B cell (primary cell): ENCODE data around the gene TBC1D1. TPM values are rescaled to one million over a fixed set of nuclear protein-coding genes. Genes with fewer than 3 reads are reported as not detected.

Experiments used
- ATAC-seq: fragments of 200-7000 bp; cut with Tn5 transposase; one replicate; pipeline ENCODE4 v1.10.0; 2021; ENCODE audit warnings: low read depth, mild to moderate bottlenecking, moderate number of reproducible peaks, moderate library complexity
- CTCF ChIA-PET: fragments of 350-600 bp; sonication (Branson Sonifier 250); formaldehyde crosslinking; loops from one replicate; lab custom pipeline; 2021; ENCODE audit warnings: antibody characterized with exemption, inconsistent platforms; lab: Charles Lee
- POLR2A ChIA-PET: fragments of 350-600 bp; sonication (Branson Sonifier 250); formaldehyde crosslinking; loops from one replicate; lab custom pipeline; 2021; ENCODE audit warnings: antibody characterized with exemption; lab: Charles Lee
- DNase-seq: peaks from one replicate; pipeline ENCODE4 v3.0.0; 2013
- H2AFZ ChIP-seq: 2 replicates; pipeline ENCODE4 v1.6.1; 2012; ENCODE audit warnings: mild to moderate bottlenecking, low read depth, low read length; ENCODE audit not compliant: insufficient read depth, poor library complexity, severe bottlenecking
- H3K27ac ChIP-seq, 2 donors: 1 replicate in 1 of 2; 2 replicates in 1 of 2; pipeline ENCODE4 v1.5.1; 2012 to 2013; ENCODE audit warnings: low read length in 2 of 2, mild to moderate bottlenecking in 2 of 2, moderate library complexity in 1 of 2
- H3K27me3 ChIP-seq, 4 experiments: fragments of 200-600 bp in 1 of 4; sonication (generic) in 1 of 4; replicated peaks in 1 of 4; 1 replicate in 2 of 4; 2 replicates in 2 of 4; pipeline versions ENCODE4 v1.6.1 to v1.7.0; 2013 to 2016; ENCODE audit warnings: low read length in 3 of 4, mild to moderate bottlenecking in 2 of 4, mixed read lengths in 1 of 4, moderate library complexity in 1 of 4; ENCODE audit not compliant: insufficient read depth in 4 of 4, control insufficient read depth in 3 of 4; ENCODE audit errors: control extremely low read depth in 1 of 4
- H3K36me3 ChIP-seq, 2 experiments: replicated peaks in 1 of 2; 1 replicate in 1 of 2; 2 replicates in 1 of 2; pipeline versions ENCODE4 v1.6.1 to v1.7.1; 2013; ENCODE audit warnings: low read length in 1 of 2; ENCODE audit not compliant: insufficient read depth in 2 of 2, control insufficient read depth in 1 of 2; ENCODE audit errors: control extremely low read depth in 1 of 2, extremely low read depth in 1 of 2
- H3K4me1 ChIP-seq, 2 donors: fragments of 200-600 bp in 1 of 2; sonication (generic) in 1 of 2; 1 replicate in 1 of 2; 2 replicates in 1 of 2; pipeline versions ENCODE4 v1.5.1 to v1.6.1; 2013 to 2017; ENCODE audit warnings: low read length in 2 of 2; ENCODE audit not compliant: control insufficient read depth in 2 of 2, insufficient read depth in 2 of 2
- H3K4me2 ChIP-seq: replicated peaks from 2 replicates; pipeline ENCODE3; 2012; ENCODE audit warnings: mild to moderate bottlenecking, low read depth, low read length; ENCODE audit not compliant: poor library complexity, severe bottlenecking
- H3K4me3 ChIP-seq, 5 experiments: fragments of 200-600 bp in 1 of 5; sonication (generic) in 1 of 5; 1 replicate in 3 of 5; 2 replicates in 2 of 5; pipeline versions ENCODE4 v1.5.1 to v1.7.0; 2011 to 2016; ENCODE audit warnings: low read length in 4 of 5, mild to moderate bottlenecking in 4 of 5, low read depth in 2 of 5, control low read depth in 1 of 5, moderate library complexity in 1 of 5; ENCODE audit not compliant: insufficient read depth in 1 of 5; ENCODE audit errors: control extremely low read depth in 1 of 5, extremely low read depth in 1 of 5
- H3K79me2 ChIP-seq: fragments of 200-600 bp; sonication (generic); one replicate; pipeline ENCODE4 v1.6.0; 2016; ENCODE audit warnings: low read length; ENCODE audit not compliant: control insufficient read depth, insufficient read depth
- H3K9ac ChIP-seq: fragments of 200-600 bp; sonication (generic); 2 replicates; pipeline ENCODE4 v1.6.1; 2017; ENCODE audit warnings: mild to moderate bottlenecking, low read length, moderate library complexity
- H3K9me3 ChIP-seq, 3 donors: one replicate each; pipeline versions ENCODE4 v1.6.1 to v1.7.1; 2013; ENCODE audit warnings: low read length in 2 of 3; ENCODE audit not compliant: control insufficient read depth in 2 of 3, insufficient read depth in 1 of 3; ENCODE audit errors: control extremely low read depth in 1 of 3
- H4K20me1 ChIP-seq: 2 replicates; pipeline ENCODE4 v1.6.0; 2012; ENCODE audit warnings: mild to moderate bottlenecking, low read length; ENCODE audit not compliant: insufficient read depth, control insufficient read depth, poor library complexity, severe bottlenecking
- H3K27ac Mint-ChIP-seq: one replicate; pipeline ENCODE4 v1.8.0; 2021; ENCODE audit warnings: mixed read lengths
- H3K27me3 Mint-ChIP-seq: one replicate; pipeline ENCODE4 v1.8.0; 2021; ENCODE audit warnings: mixed read lengths
- H3K4me1 Mint-ChIP-seq: one replicate; pipeline ENCODE4 v1.8.0; 2021; ENCODE audit warnings: mixed read lengths
- H3K4me3 Mint-ChIP-seq: one replicate; pipeline ENCODE4 v1.8.0; 2021; ENCODE audit warnings: mixed read lengths
- H3K9me3 Mint-ChIP-seq: one replicate; pipeline ENCODE4 v1.8.0; 2022; ENCODE audit warnings: mixed read lengths; ENCODE audit not compliant: insufficient read depth
- CTCF ChIP-seq: fragments of 200-600 bp; IDR thresholded peaks from one replicate; pipeline ENCODE4 v1.8.0; 2022; ENCODE audit warnings: antibody characterized with exemption, mild to moderate bottlenecking
- EZH2 ChIP-seq: IDR thresholded peaks from 2 replicates; pipeline ENCODE4 v1.6.1; 2012; ENCODE audit warnings: borderline replicate concordance, low read depth, mild to moderate bottlenecking, moderate library complexity, low read length; ENCODE audit not compliant: insufficient read depth, poor library complexity, severe bottlenecking
- WGBS: methylation state at CpG from one replicate; pipeline ENCODE4 v1.1.5; 2013; ENCODE audit warnings: missing lambda C conversion rate; ENCODE audit not compliant: insufficient coverage; 5-methylcytosine and 5-hydroxymethylcytosine counted together
- intact Hi-C: fragments of 100-400 bp; cut with micrococcal nuclease; formaldehyde crosslinking; loops from one replicate; pipeline ENCODE4 v1.10.0; 2022
- polyA plus RNA-seq: library from polyadenylated mRNA; depleted of rRNA; stranded (reverse); fragments of >200 nt; gene quantifications from 2 replicates; pipeline ENCODE4 v1.2.3, GENCODE V29; 2012
- total RNA-seq, 2 donors: library from RNA; stranded (reverse); fragments of 120-200 nt in 1 of 2; gene quantifications; 1 replicate in 1 of 2; 2 replicates in 1 of 2; pipeline versions ENCODE4 v1.2.3 to v1.2.4, GENCODE V29; 2013 to 2022

Gene TBC1D1
- total and polyA plus RNA-seq, 2 donors (not counting 1 experiment from before 2014, with no cell fraction given), result 88.2 to 98.7 TPM

DNA sequence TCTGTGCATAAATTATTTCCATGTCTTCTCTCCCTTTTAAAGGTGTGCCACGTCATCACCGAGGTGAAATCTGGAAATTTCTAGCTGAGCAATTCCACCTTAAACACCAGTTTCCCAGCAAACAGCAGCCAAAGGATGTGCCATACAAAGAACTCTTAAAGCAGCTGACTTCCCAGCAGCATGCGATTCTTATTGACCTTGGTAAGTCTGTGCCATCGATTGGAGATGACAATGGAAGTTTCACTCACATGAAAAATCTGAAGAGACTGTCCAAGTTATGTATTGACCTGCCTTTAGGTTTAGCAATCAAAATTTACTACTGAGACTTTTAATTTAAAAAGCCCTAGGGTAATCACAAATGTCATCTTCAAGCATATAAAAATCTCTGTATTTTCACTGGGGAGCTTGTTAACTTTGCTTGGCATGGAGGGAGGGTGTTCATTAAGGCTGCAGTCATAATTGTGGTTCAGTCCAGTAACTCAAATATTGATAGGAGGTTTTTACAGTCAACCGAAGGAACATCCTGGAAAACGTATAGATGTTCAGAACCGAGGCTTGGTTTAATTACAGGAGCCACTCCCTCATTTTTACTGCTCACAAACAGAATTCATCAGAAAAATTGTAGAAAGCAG is 212.2 kb downstream of the TBC1D1 start:
- Mint-ChIP-seq H3K4me3 (no peak overlapping the region), H3K4me1 (no peaks in the 10 kb centered on the region), H3K27ac (no peak overlapping the region), H3K27me3 (no peaks in the 10 kb centered on the region), H3K9me3 (no peaks in the 10 kb centered on the region)
- Histone ChIP-seq H4K20me1 (no peaks in the 10 kb centered on the region), H2AFZ (no peak overlapping the region), H3K27ac (no peak overlapping the region), H3K79me2 (no peaks in the 10 kb centered on the region), H3K27me3 (no peaks in the 10 kb centered on the region), H3K4me1 (no peaks in the 10 kb centered on the region), H3K9ac (no peak overlapping the region), H3K4me2 (no peak overlapping the region), H3K36me3 (peaks cover 2 to 76% of the 10 kb centered on the region in 2 experiments), H3K9me3 (no peaks in the 10 kb centered on the region), H3K4me3 (no peak overlapping the region)
- POLR2A ChIA-PET, result no interaction called here
- no peak for TF ChIP-seq CTCF
- TF ChIP-seq EZH2, result no peak
- CTCF ChIA-PET, result interaction anchor here (0.9 kb wide), 1 partner anchor 80 kb away, joined by 5 read pairs; no protein-coding TSS in a partner anchor
- intact Hi-C loops, result no loop called here
- DNase-seq (no peak), ATAC-seq (no peak)
- 100% methylated on average over 2 of the region's 7 CpGs for WGBS

GRCh38 chr4:38105475-38106220 is 214.8 kb downstream of the TBC1D1 start:
- Mint-ChIP-seq H3K27ac (no peak overlapping the region), H3K4me1 (no peaks in the 10 kb centered on the region), H3K27me3 (no peaks in the 10 kb centered on the region), H3K9me3 (no peaks in the 10 kb centered on the region), H3K4me3 (no peak overlapping the region)
- Histone ChIP-seq H3K9ac (no peak overlapping the region), H3K4me1 (no peaks in the 10 kb centered on the region), H3K4me2 (no peak overlapping the region), H3K4me3 (no peak overlapping the region), H3K36me3 (peaks cover 0 to 74% of the 10 kb centered on the region in 2 experiments), H4K20me1 (no peaks in the 10 kb centered on the region), H2AFZ (no peak overlapping the region), H3K27me3 (no peaks in the 10 kb centered on the region), H3K9me3 (no peaks in the 10 kb centered on the region), H3K79me2 (no peaks in the 10 kb centered on the region), H3K27ac (no peak overlapping the region)
- intact Hi-C loops, result no loop called here
- DNase-seq (no peak), ATAC-seq (no peak)
- 100% methylated on average over 2 of the region's 7 CpGs for WGBS
- ChIA-PET CTCF (no interaction called here), POLR2A (no interaction called here)
- TF ChIP-seq CTCF (no peak), EZH2 (no peak)
